HG03135 (cell line): Measurements from ENCODE around the gene PTGIS.
"Not testable (repeated sequence)": the region's sequence is repeated elsewhere in the genome, so short reads cannot be mapped to it uniquely, and the experiment has no call there.

Source experiments
- ATAC-seq: cut with Tn5 transposase; IDR thresholded peaks from one replicate; pipeline ENCODE4 v1.9.1; 2021; ENCODE audit warnings: mild to moderate bottlenecking, moderate library complexity; ENCODE audit not compliant: unreplicated experiment

Gene PTGIS

DNA sequence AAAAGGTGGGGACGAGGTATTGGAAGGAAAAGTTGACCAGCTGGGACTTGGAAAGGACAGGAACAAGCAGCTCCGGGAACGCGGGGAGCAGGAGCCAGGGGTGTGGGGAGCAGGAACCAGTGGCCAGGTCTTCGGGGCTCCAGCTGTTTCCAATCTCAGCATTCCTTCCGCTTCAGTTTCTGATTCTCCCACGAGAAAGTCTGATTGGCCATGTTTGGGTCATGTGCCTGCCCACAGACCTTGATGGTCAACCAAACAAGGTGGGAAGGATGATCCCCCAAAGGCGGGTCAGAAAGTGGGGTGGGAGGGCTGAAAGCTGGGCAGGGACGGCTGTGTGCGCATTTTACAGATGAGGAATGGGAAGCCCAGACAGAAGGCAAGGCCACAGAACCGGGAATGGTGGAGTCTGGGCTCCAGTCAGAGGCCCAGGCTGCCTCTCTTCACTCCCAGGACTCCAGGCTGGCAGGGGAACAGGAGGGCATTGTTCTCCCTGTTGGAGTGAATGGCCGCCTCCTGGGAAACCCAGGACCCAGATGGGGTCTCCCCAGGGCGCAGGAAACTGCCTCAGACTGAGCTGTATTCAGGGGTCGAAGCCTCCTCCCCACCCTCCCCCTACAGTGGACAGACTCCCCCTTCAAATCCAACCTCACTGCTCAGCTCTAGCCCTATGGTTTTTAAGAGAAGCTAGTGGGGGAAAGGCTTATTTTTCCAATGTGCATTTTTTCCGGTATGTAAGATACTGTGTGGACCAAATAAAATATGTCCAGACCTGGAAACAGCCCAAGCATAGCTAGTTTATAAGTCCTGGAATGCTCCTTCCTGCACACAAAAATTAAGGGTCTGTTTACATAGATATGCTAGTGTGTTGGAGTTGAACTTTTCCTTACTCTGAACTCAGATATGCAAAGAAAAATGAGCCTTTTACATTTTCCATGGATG lies 12.2 kb upstream of the PTGIS start:
- no peak for ATAC-seq

DNA sequence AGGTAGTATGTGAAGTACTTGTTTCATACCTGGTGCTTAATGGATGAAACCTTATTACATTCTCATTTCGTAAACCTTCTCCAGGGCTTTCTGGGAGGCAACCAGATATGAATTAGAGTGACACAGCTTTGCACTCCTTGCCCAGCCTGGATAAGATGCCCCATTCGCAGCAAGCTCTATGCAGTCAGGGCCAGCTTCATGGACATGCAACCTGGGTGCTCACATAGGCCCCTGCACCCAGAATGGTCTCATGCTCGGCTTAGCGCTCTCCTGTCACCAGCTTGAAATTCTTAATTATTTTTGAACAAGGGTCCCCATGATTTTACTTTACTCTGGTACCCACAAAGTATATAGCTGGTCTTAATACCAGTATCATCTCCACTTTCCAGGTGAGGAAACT lies 11.3 kb upstream of the PTGIS start:
- no peak for ATAC-seq

DNA sequence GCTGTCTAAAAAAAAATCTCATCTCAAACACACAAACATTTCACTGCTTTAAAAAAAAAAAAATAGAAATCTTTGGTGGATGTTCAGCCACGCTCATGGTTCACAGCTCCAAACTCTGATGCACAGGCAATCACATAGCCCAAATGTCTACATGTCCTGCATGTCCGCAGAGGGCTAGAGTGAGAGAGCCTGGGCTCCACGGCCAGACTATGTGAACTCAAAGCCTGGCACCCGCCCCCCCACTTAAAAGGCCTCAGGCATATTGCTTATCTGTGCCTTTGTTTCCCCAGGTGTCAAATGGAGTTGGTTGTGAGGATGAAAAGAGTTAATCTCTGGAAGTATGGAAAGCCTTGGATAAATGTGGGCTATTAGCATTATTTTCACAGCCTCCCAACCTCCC lies 10.5 kb upstream of the PTGIS start:
- ATAC-seq: no peak

GRCh38 chr20:49575551-49576060 lies 7.7 kb upstream of the PTGIS start:
- no peak for ATAC-seq

GRCh38 chr20:49573900-49574416 lies 6.0 kb upstream of the PTGIS start:
- ATAC-seq: no peak

DNA sequence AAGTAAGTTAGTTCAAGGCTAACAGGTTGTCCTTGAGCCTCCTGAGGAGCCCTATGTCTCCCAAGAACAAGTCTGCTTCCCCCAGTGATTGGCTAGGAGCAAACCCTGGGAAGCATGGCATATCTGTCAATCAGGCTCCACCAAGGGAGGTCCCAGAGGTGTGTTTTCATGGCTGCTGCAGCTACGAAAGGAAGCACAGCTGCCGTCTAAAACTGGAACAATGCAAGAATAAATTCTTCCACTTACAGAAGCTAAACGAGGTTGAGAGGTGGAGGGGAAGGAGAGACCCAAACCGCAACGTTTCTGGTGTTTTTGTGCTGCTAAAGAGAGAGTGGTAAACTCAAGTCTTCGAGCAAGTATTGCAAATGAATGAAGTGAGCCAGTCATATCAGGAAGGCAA lies 4.9 kb upstream of the PTGIS start:
- no peak for ATAC-seq

DNA sequence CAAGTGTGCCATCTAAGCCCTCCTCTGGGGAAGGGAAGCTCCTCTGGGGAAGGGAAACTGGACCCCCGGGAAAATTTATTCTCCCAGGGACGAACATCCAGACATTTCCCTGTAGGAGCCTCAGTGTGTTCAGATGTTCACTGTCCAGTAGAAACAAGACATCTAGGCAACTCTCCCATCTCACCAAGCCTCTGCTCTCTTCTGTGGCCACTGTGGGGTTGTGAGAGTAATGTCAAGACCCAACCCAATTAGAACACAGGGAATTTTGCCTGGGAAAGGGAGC lies 3.6 kb upstream of the PTGIS start:
- ATAC-seq: no peak

DNA sequence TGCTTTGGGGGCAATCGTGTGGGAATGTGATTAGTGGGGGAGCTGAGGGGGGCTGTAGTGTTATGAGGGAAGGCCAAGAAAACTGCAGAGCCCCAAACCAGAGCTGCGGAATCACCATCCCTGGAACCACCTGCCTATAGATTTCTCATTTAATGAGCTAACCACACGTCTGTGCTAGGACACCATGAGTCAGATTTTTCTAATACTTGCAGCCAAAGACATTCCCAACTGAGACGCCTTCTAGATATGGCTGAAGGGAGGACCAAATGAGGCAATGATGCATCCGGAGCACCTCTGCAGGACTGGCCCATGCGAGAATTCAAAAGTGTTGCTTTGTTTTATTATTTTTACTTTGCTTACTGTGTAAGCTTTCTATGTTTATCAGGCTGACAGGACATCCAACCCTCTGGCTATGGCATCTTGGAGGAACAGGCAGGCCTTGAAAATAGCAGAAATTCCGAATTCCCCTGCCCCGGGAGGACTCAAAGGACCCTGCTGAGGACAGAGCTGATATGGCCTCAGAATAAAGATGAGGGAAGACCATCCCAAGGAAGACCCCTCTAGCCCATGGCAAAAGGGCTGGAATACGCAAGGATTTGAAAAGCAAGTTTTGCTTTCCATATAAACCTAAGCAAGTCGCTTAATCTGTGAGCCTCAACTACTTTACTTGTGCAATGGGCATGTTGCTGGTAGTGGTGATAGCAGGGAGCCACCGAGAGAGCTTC lies 3.1 kb upstream of the PTGIS start:
- ATAC-seq: no peak

DNA sequence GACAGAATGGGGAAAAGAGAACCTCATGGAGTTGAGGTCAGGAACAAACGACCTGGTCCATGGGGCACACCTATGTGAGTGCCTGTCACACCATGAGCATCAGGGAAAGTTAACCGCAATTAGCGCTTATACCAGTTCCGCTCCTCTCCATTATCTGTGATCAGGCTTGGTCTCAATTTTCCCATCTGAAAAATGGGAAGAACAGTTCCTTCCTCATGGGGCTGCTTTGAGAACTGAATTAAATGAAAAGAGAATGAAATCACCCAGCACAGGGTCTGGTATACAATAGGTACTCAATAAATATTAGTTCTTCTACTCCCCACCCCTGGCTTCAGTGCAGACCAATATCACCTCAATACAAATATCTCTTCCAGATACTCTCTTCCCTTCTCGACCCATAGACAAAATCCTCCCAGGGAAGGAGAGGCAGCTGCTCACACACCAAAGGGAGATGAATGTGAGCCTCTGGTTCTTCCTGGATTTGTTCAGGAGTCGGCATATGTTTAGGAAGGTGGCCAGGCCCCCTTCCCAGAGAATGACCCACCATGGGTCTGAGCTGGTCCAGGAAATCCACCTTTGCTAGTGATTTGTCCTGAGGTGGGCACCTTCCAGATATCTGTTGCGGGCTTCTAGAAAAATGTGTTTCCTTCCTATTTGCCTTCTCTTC lies 2.4 kb upstream of the PTGIS start:
- no peak for ATAC-seq

DNA sequence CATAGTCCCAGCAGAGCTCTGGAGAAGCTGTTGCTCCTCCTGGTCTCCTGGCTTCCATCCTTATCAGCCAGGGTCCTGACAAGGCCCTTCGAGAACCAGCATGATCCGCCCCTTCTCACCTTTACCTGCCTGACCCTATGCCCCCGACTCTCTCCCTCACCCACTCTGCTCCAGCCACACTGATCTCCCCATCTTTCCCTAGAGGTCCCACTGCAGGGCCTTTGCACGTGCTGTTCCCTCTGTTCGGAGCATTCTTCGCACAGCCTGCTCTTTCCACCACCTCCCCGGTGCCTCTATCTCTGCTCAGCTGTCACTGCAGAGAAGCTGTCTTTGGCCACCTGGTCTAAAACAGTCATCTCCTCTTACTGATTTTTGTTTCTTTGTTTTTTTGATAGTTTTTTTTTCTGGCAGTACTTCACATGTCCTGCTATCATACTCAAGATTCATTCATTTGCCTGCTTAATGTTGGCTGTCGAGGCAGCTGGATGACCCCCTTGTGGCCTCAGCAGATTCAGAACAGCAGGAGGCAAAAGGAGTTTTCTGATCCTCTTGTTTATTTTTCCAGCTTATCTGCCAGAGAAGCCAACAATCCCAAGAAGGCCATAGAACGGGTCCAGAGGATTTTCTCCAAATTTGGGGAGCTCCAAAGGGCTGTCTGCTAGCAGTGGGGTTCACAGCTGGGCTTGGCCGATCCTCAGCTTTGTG lies 1.6 kb upstream of the PTGIS start:
- no peak for ATAC-seq

GRCh38 chr20:49568278-49569151 lies 578 bp upstream of the PTGIS start:
- no peak for ATAC-seq

- ATAC-seq: no peak
Observed at GRCh38 chr20:49566401-49567364, 1.3 kb downstream of the PTGIS start.

- not testable (repeated sequence) for ATAC-seq
Observed at GRCh38 chr20:49564991-49565390, 2.9 kb downstream of the PTGIS start.

- no peak for ATAC-seq
Observed at GRCh38 chr20:49563015-49563980, 4.6 kb downstream of the PTGIS start.

DNA sequence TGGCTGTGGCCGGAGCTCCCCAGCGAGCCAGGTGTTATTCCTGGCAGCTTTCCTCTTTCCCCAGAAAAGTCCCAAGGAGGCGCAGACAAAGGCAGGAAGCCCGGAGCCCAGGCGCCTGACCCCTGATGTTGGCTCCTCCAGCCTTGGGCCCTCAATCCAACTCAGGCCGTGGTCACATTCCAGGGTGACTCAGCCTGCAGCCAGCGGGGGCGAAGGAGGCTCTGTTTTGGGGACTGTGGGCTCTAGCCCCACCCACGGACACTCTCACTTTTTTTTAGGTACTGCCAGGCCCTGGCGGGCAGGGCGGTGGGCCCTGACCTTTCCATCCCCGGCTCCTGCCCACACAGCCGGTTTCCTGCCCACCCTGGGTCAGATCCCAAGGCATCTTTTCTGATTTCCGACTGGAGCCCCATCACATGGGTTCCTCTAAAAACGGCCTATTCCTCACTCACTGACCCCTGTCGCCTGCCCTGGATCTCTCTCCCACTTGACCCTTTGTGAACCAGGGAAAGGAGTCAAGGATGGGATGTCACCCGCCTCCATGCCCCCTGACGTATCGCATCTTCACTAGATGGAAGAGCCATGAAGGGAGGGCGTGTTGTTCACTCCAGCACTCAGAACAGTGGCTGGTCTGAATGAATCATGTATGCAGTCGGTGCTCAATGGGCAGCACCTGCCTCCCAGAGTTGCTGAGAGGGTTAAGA lies 5.5 kb downstream of the PTGIS start:
- no peak for ATAC-seq

DNA sequence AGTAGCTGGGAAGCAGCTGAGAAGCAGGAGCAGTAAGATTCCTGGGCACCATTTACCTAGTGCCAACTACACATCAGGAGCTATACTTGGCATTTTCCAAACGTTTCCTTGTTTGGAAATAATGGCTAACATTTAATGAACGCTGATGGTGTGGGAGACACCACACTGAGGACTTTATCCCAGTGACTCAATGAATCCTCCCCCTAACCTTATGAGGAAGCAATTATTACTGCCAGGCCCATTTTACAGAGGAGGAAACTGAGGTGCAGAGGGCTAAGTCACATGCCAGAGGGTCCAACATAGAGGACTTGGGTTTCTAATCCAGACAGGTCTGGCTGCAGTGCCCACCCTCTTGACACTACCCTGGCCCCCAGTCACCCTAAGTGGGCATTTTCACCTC lies 6.1 kb downstream of the PTGIS start:
- ATAC-seq: no peak

GRCh38 chr20:49561256-49561655 lies 6.7 kb downstream of the PTGIS start:
- ATAC-seq: no peak
